ENCODE measurements around the gene PGRMC2.

The PGRMC2 gene

DNA sequence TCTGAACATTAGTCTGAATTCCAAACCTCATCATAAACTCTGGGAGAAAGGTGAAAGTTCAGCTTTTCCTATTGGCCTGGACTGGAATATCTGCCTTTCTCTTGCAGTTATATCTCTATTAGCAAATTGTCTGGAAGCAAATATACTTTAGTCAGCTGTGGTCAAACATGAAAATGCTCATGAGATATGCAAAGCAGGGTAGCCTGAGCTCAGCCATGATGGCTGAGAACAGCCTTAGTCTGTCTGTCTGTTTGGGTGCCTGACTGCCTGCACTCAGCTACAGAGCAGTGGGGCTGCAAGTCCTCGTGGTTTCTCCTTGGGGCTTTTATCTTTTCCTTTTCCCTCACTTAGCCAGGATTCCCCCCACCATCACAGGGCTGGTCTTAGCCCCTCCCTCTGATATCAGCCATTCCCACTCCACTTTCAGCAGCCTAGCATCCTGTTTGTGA is 19.5 kb upstream of the PGRMC2 start:
- H3K36me3 ChIP-seq = no peaks in the 10 kb centered on the region
- TF ChIP-seq, protein P1, sequence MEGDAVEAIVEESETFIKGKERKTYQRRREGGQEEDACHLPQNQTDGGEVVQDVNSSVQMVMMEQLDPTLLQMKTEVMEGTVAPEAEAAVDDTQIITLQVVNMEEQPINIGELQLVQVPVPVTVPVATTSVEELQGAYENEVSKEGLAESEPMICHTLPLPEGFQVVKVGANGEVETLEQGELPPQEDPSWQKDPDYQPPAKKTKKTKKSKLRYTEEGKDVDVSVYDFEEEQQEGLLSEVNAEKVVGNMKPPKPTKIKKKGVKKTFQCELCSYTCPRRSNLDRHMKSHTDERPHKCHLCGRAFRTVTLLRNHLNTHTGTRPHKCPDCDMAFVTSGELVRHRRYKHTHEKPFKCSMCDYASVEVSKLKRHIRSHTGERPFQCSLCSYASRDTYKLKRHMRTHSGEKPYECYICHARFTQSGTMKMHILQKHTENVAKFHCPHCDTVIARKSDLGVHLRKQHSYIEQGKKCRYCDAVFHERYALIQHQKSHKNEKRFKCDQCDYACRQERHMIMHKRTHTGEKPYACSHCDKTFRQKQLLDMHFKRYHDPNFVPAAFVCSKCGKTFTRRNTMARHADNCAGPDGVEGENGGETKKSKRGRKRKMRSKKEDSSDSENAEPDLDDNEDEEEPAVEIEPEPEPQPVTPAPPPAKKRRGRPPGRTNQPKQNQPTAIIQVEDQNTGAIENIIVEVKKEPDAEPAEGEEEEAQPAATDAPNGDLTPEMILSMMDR (IDR thresholded peaks at IDR 0.05) = no peak
- no peaks in the 10 kb centered on the region for H3K4me1 ChIP-seq (ENCODE audit: control insufficient read depth in 1 of 2, insufficient read depth in 1 of 2, low read depth in 1 of 2, low read length in 1 of 2)
- no peak overlapping the region for H3K4me3 ChIP-seq (ENCODE audit: low read depth in 1 of 2, low read length in 1 of 2)
- no peak overlapping the region for H3K27ac ChIP-seq
- no peaks in the 10 kb centered on the region for H3K9me3 ChIP-seq
- H3K27me3 ChIP-seq = no peaks in the 10 kb centered on the region

DNA sequence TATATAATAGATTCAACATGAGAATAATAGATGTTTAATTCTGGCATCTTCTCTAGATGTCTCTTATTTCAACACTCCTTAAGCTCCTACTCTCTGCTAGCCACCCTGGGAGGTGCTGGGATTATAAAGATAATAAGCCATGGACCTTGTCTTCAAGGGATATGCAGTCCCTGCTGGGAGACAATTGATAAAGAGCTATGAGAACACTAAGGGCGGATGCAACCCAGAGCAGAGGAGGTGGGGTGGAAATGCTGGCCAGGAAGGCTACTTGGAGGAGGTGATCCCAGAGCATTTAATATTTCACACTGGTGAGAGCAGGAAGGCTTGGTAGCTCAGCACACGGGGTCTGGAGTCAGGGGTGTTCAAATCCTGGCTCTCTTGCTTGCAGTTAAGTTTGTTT is 18.3 kb upstream of the PGRMC2 start:
- Histone ChIP-seq H3K36me3 (no peaks in the 10 kb centered on the region), H3K4me1 (ENCODE audit: control insufficient read depth in 1 of 2, insufficient read depth in 1 of 2, low read depth in 1 of 2, low read length in 1 of 2) (no peaks in the 10 kb centered on the region), H3K9me3 (no peaks in the 10 kb centered on the region), H3K27me3 (no peaks in the 10 kb centered on the region), H3K27ac (no peak overlapping the region), H3K4me3 (ENCODE audit: low read depth in 1 of 2, low read length in 1 of 2) (no peak overlapping the region)
- TF ChIP-seq, protein P1 (IDR thresholded peaks at IDR 0.05) = no peak

DNA sequence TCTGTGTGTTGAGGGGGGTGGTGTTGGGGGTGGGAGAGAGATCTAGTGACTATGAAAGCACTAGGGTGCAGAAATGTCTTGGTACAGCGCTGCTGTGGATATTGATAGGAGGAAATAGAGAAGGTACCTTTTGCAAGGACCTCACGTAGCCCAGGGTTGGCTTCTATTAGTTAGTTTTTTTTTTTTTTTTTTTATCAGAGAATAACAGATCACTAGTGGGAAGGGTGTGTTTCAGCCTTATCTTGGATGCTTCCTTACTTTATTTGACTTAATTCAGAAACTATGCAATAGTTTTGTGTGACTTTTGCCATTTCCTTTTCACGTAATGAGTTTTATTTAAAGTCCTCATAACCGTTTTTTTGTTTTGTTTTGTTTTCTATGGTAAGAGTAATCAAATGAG is 16.4 kb upstream of the PGRMC2 start:
- H3K4me1 ChIP-seq (ENCODE audit: control insufficient read depth in 1 of 2, insufficient read depth in 1 of 2, low read depth in 1 of 2, low read length in 1 of 2) = no peaks in the 10 kb centered on the region
- H3K27ac ChIP-seq = no peak overlapping the region

DNA sequence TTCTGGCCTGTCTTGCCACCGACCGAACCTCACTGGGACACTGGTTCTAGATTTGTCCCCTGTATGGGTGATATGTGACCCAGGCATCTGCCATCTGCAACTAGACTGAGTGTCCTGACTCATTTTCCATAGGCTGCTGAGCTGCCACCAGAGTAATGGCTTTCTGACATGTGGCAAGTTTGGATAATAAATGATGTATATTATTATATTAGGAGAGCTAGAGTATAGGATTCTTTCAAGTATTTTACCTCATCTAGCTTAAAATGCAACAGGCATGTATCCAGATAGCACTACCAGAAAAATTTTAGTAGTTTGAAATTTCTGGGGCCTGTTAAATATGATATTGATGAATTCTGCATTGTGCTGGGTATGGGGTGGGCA is 15.8 kb upstream of the PGRMC2 start:
- Histone ChIP-seq H3K9me3 (no peaks in the 10 kb centered on the region), H3K27me3 (no peaks in the 10 kb centered on the region), H3K4me1 (ENCODE audit: control insufficient read depth in 1 of 2, insufficient read depth in 1 of 2, low read depth in 1 of 2, low read length in 1 of 2) (no peaks in the 10 kb centered on the region), H3K36me3 (no peaks in the 10 kb centered on the region), H3K27ac (no peak overlapping the region), H3K4me3 (ENCODE audit: low read depth in 1 of 2, low read length in 1 of 2) (no peak overlapping the region)
- TF ChIP-seq, protein P1 (IDR thresholded peaks at IDR 0.05) = no peak

More for the DNA sequence above, 16.4 kb upstream of the PGRMC2 start:
- Histone ChIP-seq H3K36me3 (no peaks in the 10 kb centered on the region), H3K9me3 (no peaks in the 10 kb centered on the region), H3K27me3 (no peaks in the 10 kb centered on the region), H3K4me3 (ENCODE audit: low read depth in 1 of 2, low read length in 1 of 2) (no peak overlapping the region)
- TF ChIP-seq, protein P1 (IDR thresholded peaks at IDR 0.05) = no peak

DNA sequence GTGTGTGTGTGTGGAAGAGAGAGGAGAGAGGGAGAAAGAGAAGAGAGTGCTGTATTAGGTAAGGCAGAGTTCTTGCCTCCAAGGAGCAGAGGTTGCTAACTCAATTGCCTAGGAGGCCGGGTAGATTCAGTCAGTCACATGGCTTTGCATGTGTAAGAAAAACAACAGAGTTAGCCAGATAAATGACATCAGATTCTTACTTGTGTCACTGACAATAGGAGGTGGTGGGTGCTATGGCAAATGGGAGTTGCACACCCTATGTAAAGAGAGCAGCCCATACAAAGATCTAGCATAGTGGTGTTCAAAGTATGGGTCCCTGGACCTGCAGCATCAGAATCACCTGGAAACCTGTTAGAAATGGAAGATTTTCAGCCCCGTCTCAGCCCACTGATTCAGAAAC is 14.4 kb upstream of the PGRMC2 start:
- no peaks in the 10 kb centered on the region for H3K9me3 ChIP-seq
- H3K36me3 ChIP-seq = no peaks in the 10 kb centered on the region
- no peaks in the 10 kb centered on the region for H3K27me3 ChIP-seq
- H3K27ac ChIP-seq = no peak overlapping the region
- no peaks in the 10 kb centered on the region for H3K4me1 ChIP-seq (ENCODE audit: control insufficient read depth in 1 of 2, insufficient read depth in 1 of 2, low read depth in 1 of 2, low read length in 1 of 2)
- TF ChIP-seq, protein P1 (IDR thresholded peaks at IDR 0.05) = no peak
- no peak overlapping the region for H3K4me3 ChIP-seq (ENCODE audit: low read depth in 1 of 2, low read length in 1 of 2)

DNA sequence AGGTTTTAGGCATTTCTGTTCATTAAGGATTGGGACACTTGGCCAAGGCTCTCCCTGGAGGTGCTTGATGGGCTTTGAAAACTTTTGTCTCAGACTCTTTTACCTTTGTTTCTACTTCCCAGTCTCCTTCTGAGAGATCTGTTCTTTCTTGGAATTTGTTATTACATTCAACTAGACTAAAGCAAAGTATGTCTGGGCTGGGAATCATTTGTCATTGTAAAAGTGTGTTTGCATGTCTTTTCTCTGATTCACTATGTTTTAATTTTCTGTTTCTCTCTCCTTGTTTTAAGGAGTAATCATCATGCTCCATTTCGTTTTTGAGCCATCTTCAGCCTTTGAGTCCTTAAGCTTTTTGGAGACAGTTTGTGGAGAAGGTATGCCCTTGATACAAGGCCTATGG is 12.2 kb upstream of the PGRMC2 start:
- H3K27me3 ChIP-seq = no peaks in the 10 kb centered on the region
- no peak overlapping the region for H3K4me3 ChIP-seq (ENCODE audit: low read depth in 1 of 2, low read length in 1 of 2)
- H3K27ac ChIP-seq = no peak overlapping the region
- H3K36me3 ChIP-seq = no peaks in the 10 kb centered on the region
- no peaks in the 10 kb centered on the region for H3K9me3 ChIP-seq
- H3K4me1 ChIP-seq (ENCODE audit: control insufficient read depth in 1 of 2, insufficient read depth in 1 of 2, low read depth in 1 of 2, low read length in 1 of 2) = no peaks in the 10 kb centered on the region
- TF ChIP-seq, protein P1 (IDR thresholded peaks at IDR 0.05) = no peak

Measured in neutrophil (primary cell).